Omental fat pad (tissue), 4 donors: Measurements from ENCODE around the gene ZNF783. TPM values are rescaled to one million over a fixed set of nuclear protein-coding genes. Genes with fewer than 3 reads are reported as not detected.
"Not testable (repeated sequence)": the region's sequence is repeated elsewhere in the genome, so short reads cannot be mapped to it uniquely, and the experiment has no call there.

Experiments used
- ATAC-seq: fragments of 150-250 bp; one replicate; pipeline ENCODE4 v1.9.1; 2016; ENCODE audit warnings: mild to moderate bottlenecking, moderate library complexity; ENCODE audit not compliant: low FRiP score
- DNase-seq: peaks from one replicate; pipeline ENCODE4 v3.0.0-alpha.2; 2019; ENCODE audit warnings: low spot score
- CTCF ChIP-seq, 3 donors: fragments of 450-650 bp; IDR thresholded peaks; one replicate each; pipeline ENCODE4 v1.5.1; 2016 to 2017; ENCODE audit warnings: antibody characterized with exemption in 3 of 3, mild to moderate bottlenecking in 3 of 3, moderate library complexity in 2 of 3
- small RNA-seq: library from RNA; depleted of rRNA; stranded (forward); fragments of <200 nt; gene quantifications from one replicate; pipeline ENCODE3, GENCODE V24; 2016
- total RNA-seq, 4 donors: library from RNA; depleted of rRNA; stranded (reverse); fragments of >200 nt; gene quantifications; one replicate each; pipeline ENCODE4 v1.1.0, GENCODE V29; 2016

Gene ZNF783
- total RNA-seq, 4 donors from 2014 or later = 9.7 to 24.6 (median 15.9) TPM

- ATAC-seq = no peak
- TF ChIP-seq CTCF (IDR thresholded peaks at IDR 0.05) = no peak
- no peak for DNase-seq
These were observed 67.3 kb downstream of the ZNF783 start for GRCh38 chr7:149329265-149329664.

- ATAC-seq (no peak), DNase-seq (no peak)
- TF ChIP-seq CTCF (IDR thresholded peaks at IDR 0.05) = no peak
These were observed 67.9 kb downstream of the ZNF783 start for GRCh38 chr7:149329766-149330334.

GRCh38 chr7:149330914-149331567 lies 69.0 kb downstream of the ZNF783 start:
- no peak for TF ChIP-seq CTCF (IDR thresholded peaks at IDR 0.05)
- no peak for ATAC-seq

GRCh38 chr7:149332602-149333320 lies 70.8 kb downstream of the ZNF783 start:
- not testable (repeated sequence) for DNase-seq, ATAC-seq

More at GRCh38 chr7:149330914-149331567, 69.0 kb downstream of the ZNF783 start:
- no peak for DNase-seq

GRCh38 chr7:149333321-149333717 lies 71.3 kb downstream of the ZNF783 start:
- no peak for TF ChIP-seq CTCF (IDR thresholded peaks at IDR 0.05)
- no peak for ATAC-seq
- no peak for DNase-seq

GRCh38 chr7:149334219-149334618 lies 72.2 kb downstream of the ZNF783 start:
- no peak for TF ChIP-seq CTCF (IDR thresholded peaks at IDR 0.05)
- ATAC-seq = no peak
- DNase-seq = no peak

Small RNA genes lying within 50 kb of the gene (small RNA-seq; reads per million reads assigned to genes)
- gene AC004941.2 = not detected

Other genes with a start within 250 kb of the ZNF783 start
- 100 to 1,000 TPM in 1 of 4 donors, 10 to 100 TPM in 3; 57.1 to 114 (median 74.0) TPM for gene PDIA4, start 233.7 kb upstream of the ZNF783 start, total RNA-seq
- gene ZNF786, start 171.5 kb upstream of the ZNF783 start, total RNA-seq = 1 to 10 TPM; 3.0 to 6.0 (median 3.9) TPM
- gene ZNF425, start 135.9 kb upstream of the ZNF783 start, total RNA-seq = 1 to 10 TPM; 1.1 to 1.6 (median 1.5) TPM
- 10 to 100 TPM; 11.5 to 23.5 (median 17.1) TPM for gene ZNF398, start 114.7 kb upstream of the ZNF783 start, total RNA-seq
- gene ZNF282, start 66.7 kb upstream of the ZNF783 start, total RNA-seq = 10 to 100 TPM; 10.6 to 83.3 (median 17.7) TPM
- 1 to 10 TPM; 2.4 to 8.5 (median 5.0) TPM for gene ZNF212, start 22.5 kb upstream of the ZNF783 start, total RNA-seq
- 10 to 100 TPM in 1 of 4 donors, 1 to 10 TPM in 3; 5.4 to 11.8 (median 5.9) TPM for gene ZNF777, start 198.9 kb downstream of the ZNF783 start, total RNA-seq
- gene ZNF746, start 235.6 kb downstream of the ZNF783 start, total RNA-seq = 10 to 100 TPM; 15.1 to 30.4 (median 25.0) TPM